Body of pancreas (tissue), 4 donors: ENCODE measurements around the gene TSPAN6.

Experiments
- POLR2A ChIP-seq, 3 donors: fragments of 450-650 bp; IDR thresholded peaks; one replicate each; pipeline ENCODE4 v1.6.1; 2016; ENCODE audit warnings: antibody characterized with exemption in 3 of 3, mild to moderate bottlenecking in 2 of 3
- TF ChIP-seq, protein P1 (sequence below), 7 experiments: fragments of 450-650 bp in 4 of 7; fragments of 200-600 bp in 3 of 7; sonication (generic) in 3 of 7; IDR thresholded peaks; one replicate each; pipeline ENCODE4 v1.5.1; 2016 to 2019; ENCODE audit warnings: antibody characterized with exemption in 7 of 7

- TF ChIP-seq, protein P1, sequence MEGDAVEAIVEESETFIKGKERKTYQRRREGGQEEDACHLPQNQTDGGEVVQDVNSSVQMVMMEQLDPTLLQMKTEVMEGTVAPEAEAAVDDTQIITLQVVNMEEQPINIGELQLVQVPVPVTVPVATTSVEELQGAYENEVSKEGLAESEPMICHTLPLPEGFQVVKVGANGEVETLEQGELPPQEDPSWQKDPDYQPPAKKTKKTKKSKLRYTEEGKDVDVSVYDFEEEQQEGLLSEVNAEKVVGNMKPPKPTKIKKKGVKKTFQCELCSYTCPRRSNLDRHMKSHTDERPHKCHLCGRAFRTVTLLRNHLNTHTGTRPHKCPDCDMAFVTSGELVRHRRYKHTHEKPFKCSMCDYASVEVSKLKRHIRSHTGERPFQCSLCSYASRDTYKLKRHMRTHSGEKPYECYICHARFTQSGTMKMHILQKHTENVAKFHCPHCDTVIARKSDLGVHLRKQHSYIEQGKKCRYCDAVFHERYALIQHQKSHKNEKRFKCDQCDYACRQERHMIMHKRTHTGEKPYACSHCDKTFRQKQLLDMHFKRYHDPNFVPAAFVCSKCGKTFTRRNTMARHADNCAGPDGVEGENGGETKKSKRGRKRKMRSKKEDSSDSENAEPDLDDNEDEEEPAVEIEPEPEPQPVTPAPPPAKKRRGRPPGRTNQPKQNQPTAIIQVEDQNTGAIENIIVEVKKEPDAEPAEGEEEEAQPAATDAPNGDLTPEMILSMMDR (IDR thresholded peaks at IDR 0.05): no peak
- no peak for TF ChIP-seq POLR2A (IDR thresholded peaks at IDR 0.05)
These were observed 38.1 kb upstream of the TSPAN6 start for GRCh38 chrX:100674705-100675104.
